Urinary bladder (tissue), 4 donors: Measurements from ENCODE around the gene PHF23. TPM values are rescaled to one million over a fixed set of nuclear protein-coding genes. Genes with fewer than 3 reads are reported as not detected.
A peak's percentile ranks its signal among the peaks of the same experiment; 100 is the strongest.

Source experiments
- DNase-seq: peaks from one replicate; pipeline ENCODE4 v3.0.0-alpha.2; 2015; ENCODE audit errors: extremely low spot score
- H3K27ac ChIP-seq: one replicate; pipeline ENCODE4 v1.5.1; 2013; ENCODE audit warnings: low read depth, mild to moderate bottlenecking, moderate library complexity
- H3K36me3 ChIP-seq: one replicate; pipeline ENCODE4 v1.6.1; 2013; ENCODE audit warnings: mild to moderate bottlenecking, moderate library complexity; ENCODE audit not compliant: insufficient read depth
- H3K4me1 ChIP-seq: one replicate; pipeline ENCODE4 v1.6.1; 2013; ENCODE audit warnings: mild to moderate bottlenecking, moderate library complexity; ENCODE audit not compliant: insufficient read depth
- H3K4me3 ChIP-seq: one replicate; pipeline ENCODE4 v1.5.1; 2013; ENCODE audit warnings: low read depth, low read length
- WGBS: extraction: QIAGEN DNeasy Blood & Tissue Kit; methylation state at CpG from one replicate; pipeline ENCODE4 v1.1.7; 2013; 5-methylcytosine and 5-hydroxymethylcytosine counted together
- polyA plus RNA-seq: library from polyadenylated mRNA; stranded (reverse); fragments of 200-250 nt; gene quantifications from one replicate; pipeline ENCODE4 v1.2.3, GENCODE V29; 2013
- total RNA-seq: library from RNA; depleted of rRNA; stranded (reverse); fragments of >200 nt; gene quantifications from one replicate; pipeline ENCODE4 v1.2.3, GENCODE V29; 2014
- donor health status: healthy with polysubstance abuse.
- donor health status: healthy.

PHF23 gene
- total and polyA plus RNA-seq, 2 donors, result 18.8 to 39.0 TPM

- H3K4me1 ChIP-seq, result peaks cover 2% of the 10 kb centered on the region
- H3K27ac ChIP-seq, result no peak overlapping the region
- H3K4me3 ChIP-seq, result no peak overlapping the region
- no peak for DNase-seq
- H3K36me3 ChIP-seq, result peaks cover 7% of the 10 kb centered on the region
- 79% methylated on average over 21 of the region's 21 CpGs for WGBS
Observed at GRCh38 chr17:7225711-7226331, 13.4 kb downstream of the PHF23 start.

- 66% methylated on average over 15 of the region's 15 CpGs for WGBS
- Histone ChIP-seq H3K4me1 (peaks cover 4% of the 10 kb centered on the region), H3K4me3 (no peak overlapping the region), H3K27ac (no peak overlapping the region), H3K36me3 (peaks cover 5% of the 10 kb centered on the region)
- DNase-seq, result no peak
Observed at GRCh38 chr17:7224661-7225111, 14.6 kb downstream of the PHF23 start.

- H3K36me3 ChIP-seq, result peaks cover 3% of the 10 kb centered on the region
- no peak for DNase-seq
- H3K27ac ChIP-seq, result no peak overlapping the region
- peaks cover 4% of the 10 kb centered on the region for H3K4me1 ChIP-seq
- no peak overlapping the region for H3K4me3 ChIP-seq
- WGBS, result 80% methylated on average over 10 of the region's 10 CpGs
Observed at GRCh38 chr17:7224110-7224509, 15.1 kb downstream of the PHF23 start.

GRCh38 chr17:7223375-7223774 lies 15.9 kb downstream of the PHF23 start:
- no peak for DNase-seq
- 69% methylated on average over 4 of the region's 4 CpGs for WGBS
- peaks cover 4% of the 10 kb centered on the region for H3K4me1 ChIP-seq
- H3K27ac ChIP-seq, result no peak overlapping the region
- H3K4me3 ChIP-seq, result no peak overlapping the region
- H3K36me3 ChIP-seq, result no peaks in the 10 kb centered on the region

GRCh38 chr17:7222972-7223292 lies 16.3 kb downstream of the PHF23 start:
- no peak for DNase-seq
- Histone ChIP-seq H3K27ac (no peak overlapping the region), H3K4me1 (peaks cover 4% of the 10 kb centered on the region), H3K4me3 (no peak overlapping the region), H3K36me3 (no peaks in the 10 kb centered on the region)
- WGBS, result 73% methylated on average over 7 of the region's 7 CpGs

- Histone ChIP-seq H3K4me1 (peaks cover 4% of the 10 kb centered on the region), H3K27ac (no peak overlapping the region), H3K36me3 (no peaks in the 10 kb centered on the region), H3K4me3 (no peak overlapping the region)
- no peak for DNase-seq
- 79% methylated on average over 15 of the region's 15 CpGs for WGBS
Observed at GRCh38 chr17:7222093-7222971, 16.9 kb downstream of the PHF23 start.

GRCh38 chr17:7221278-7222092 lies 17.8 kb downstream of the PHF23 start:
- Histone ChIP-seq H3K36me3 (no peaks in the 10 kb centered on the region), H3K4me3 (no peak overlapping the region), H3K4me1 (peaks cover 4% of the 10 kb centered on the region), H3K27ac (no peak overlapping the region)
- DNase-seq, result no peak
- WGBS, result 76% methylated on average over 10 of the region's 10 CpGs

- peak overlapping the region; percentile 97 for H3K27ac ChIP-seq
- DNase-seq, result no peak
- peak overlapping the region; percentile 81 for H3K4me3 ChIP-seq
- H3K4me1 ChIP-seq, result peaks cover 4% of the 10 kb centered on the region
- WGBS, result 27% methylated on average over 11 of the region's 11 CpGs
- no peaks in the 10 kb centered on the region for H3K36me3 ChIP-seq
Observed at GRCh38 chr17:7220593-7221277, 18.5 kb downstream of the PHF23 start.

- H3K4me3 ChIP-seq, result peak within 1 kb of the TSS; percentile 81
- H3K36me3 ChIP-seq, result no peaks in the 10 kb centered on the region
- no peak for DNase-seq
- H3K4me1 ChIP-seq, result peaks cover 4% of the 10 kb centered on the region
- WGBS, result under 1% methylated on average over 63 of the region's 63 CpGs
- peak within 1 kb of the TSS; percentile 97 for H3K27ac ChIP-seq
Observed at GRCh38 chr17:7219812-7220592, 19.3 kb downstream of the PHF23 start, which contains the start of the genes ACADVL and DLG4. ACADVL (plus strand) TSS chr17:7219938; CDS start chr17:7219985, 47 bp downstream. DLG4 (minus strand) TSS chr17:7219836.

GRCh38 chr17:7219229-7219811 lies 19.9 kb downstream of the PHF23 start:
- H3K4me1 ChIP-seq, result peaks cover 4% of the 10 kb centered on the region
- WGBS, result 17% methylated on average over 12 of the region's 12 CpGs

GRCh38 chr17:7218758-7219157 lies 20.5 kb downstream of the PHF23 start:
- 47% methylated on average over 6 of the region's 6 CpGs for WGBS
- no peaks in the 10 kb centered on the region for H3K36me3 ChIP-seq
- H3K4me1 ChIP-seq, result peaks cover 5% of the 10 kb centered on the region
- H3K27ac ChIP-seq, result no peak overlapping the region
- no peak for DNase-seq
- no peak overlapping the region for H3K4me3 ChIP-seq

More at GRCh38 chr17:7219229-7219811, 19.9 kb downstream of the PHF23 start:
- H3K27ac ChIP-seq, result peak overlapping the region; percentile 57
- DNase-seq, result no peak
- H3K4me3 ChIP-seq, result peak overlapping the region; percentile 81
- no peaks in the 10 kb centered on the region for H3K36me3 ChIP-seq

- peak overlapping the region; percentile 52 for H3K4me3 ChIP-seq
- peaks cover 5% of the 10 kb centered on the region for H3K4me1 ChIP-seq
- no peak overlapping the region for H3K27ac ChIP-seq
- WGBS, result 50% methylated on average over 6 of the region's 6 CpGs
- DNase-seq, result no peak
- H3K36me3 ChIP-seq, result no peaks in the 10 kb centered on the region
Observed at GRCh38 chr17:7218166-7218565, 21.1 kb downstream of the PHF23 start.
